K562 (cell line): ENCODE results near the gene RINT1. TPM values are rescaled to one million over a fixed set of nuclear protein-coding genes. Genes with fewer than 3 reads are reported as not detected.
A peak's percentile ranks its signal among the peaks of the same experiment; 100 is the strongest.

Experiments
- EP300 ChIP-seq: IDR thresholded peaks from 2 replicates; pipeline ENCODE4 v1.6.1; 2012; ENCODE audit warnings: low read length, improper control_type of control experiment
- HCFC1 ChIP-seq: IDR thresholded peaks from 2 replicates; pipeline ENCODE4 v1.6.1; 2012; ENCODE audit warnings: low read depth, low read length, improper control_type of control experiment
- NBN ChIP-seq: fragments of 450-650 bp; IDR thresholded peaks from 2 replicates; pipeline ENCODE4 v1.6.1; 2016; ENCODE audit warnings: low read depth, mild to moderate bottlenecking
- POLR2H ChIP-seq: IDR thresholded peaks from 2 replicates; pipeline ENCODE4 v1.6.1; 2016; ENCODE audit warnings: missing genetic modification characterization, low read depth, mild to moderate bottlenecking, control low read depth, missing compliant biosample characterization, moderate library complexity
- RBBP5 ChIP-seq: fragments of 200-600 bp; sonication (generic); IDR thresholded peaks from 2 replicates; pipeline ENCODE4 v1.6.1; 2012; ENCODE audit warnings: borderline replicate concordance, mild to moderate bottlenecking, low read length, control low read depth, inconsistent platforms; ENCODE audit not compliant: insufficient read depth, poor library complexity, severe bottlenecking
- ZBTB33 ChIP-seq: sonication (generic); formaldehyde crosslinking; IDR thresholded peaks from 2 replicates; pipeline ENCODE4 v1.8.1; 2023; ENCODE audit warnings: mild to moderate bottlenecking, missing genetic modification reagents
- ZNF274 ChIP-seq: IDR thresholded peaks from 2 replicates; pipeline ENCODE4 v1.6.1; 2011; ENCODE audit warnings: low read depth, mild to moderate bottlenecking, low read length, moderate library complexity, borderline replicate concordance
- ZNF408 ChIP-seq: fragments of 250-450 bp; sonication (Bioruptor Pico); IDR thresholded peaks from 2 replicates; pipeline ENCODE4 v1.4.0; 2020; ENCODE audit warnings: low read depth, mild to moderate bottlenecking, moderate library complexity
- ZNF766 ChIP-seq: fragments of 200-800 bp; sonication (Bioruptor generic); conservative IDR thresholded peaks from 2 replicates; pipeline ENCODE4 v1.6.1; 2016; ENCODE audit warnings: missing genetic modification characterization, missing compliant biosample characterization
- polyA plus RNA-seq, 8 experiments: library from polyadenylated mRNA; depleted of rRNA in 4 of 8; stranded (reverse) in 5 of 8; unstranded in 3 of 8; fragments of >200 nt; fragmentation: Nextera tagmentation in 2 of 8; fragmentation: Illumina TruSeq in 1 of 8; extraction: Ambion mirVana in 2 of 8; extraction: Trizol in 1 of 8; gene quantifications; 2 replicates each; pipeline versions ENCODE4 v1.2.1 to v1.2.3, GENCODE V29; 2011 to 2014; ENCODE audit warnings: inconsistent platforms in 1 of 8, missing spikeins in 1 of 8
- total RNA-seq, 7 experiments: library from RNA; depleted of rRNA in 6 of 7; stranded (reverse); fragments of >200 nt in 6 of 7; fragmentation: Illumina TruSeq in 2 of 7; extraction: Trizol in 2 of 7; gene quantifications; 2 replicates each; pipeline versions ENCODE4 v1.2.1 to v1.2.3, GENCODE V29; 2011 to 2021; ENCODE audit warnings: low replicate concordance in 1 of 7
- TF ChIP-seq, protein P1 (sequence below), 3 experiments: fragments of 200-800 bp in 1 of 3; fragments of 250-450 bp in 1 of 3; fragments of 450-650 bp in 1 of 3; sonication (Bioruptor Pico) in 1 of 3; sonication (Bioruptor generic) in 1 of 3; formaldehyde crosslinking in 1 of 3; IDR thresholded peaks; 2 replicates each; pipeline versions ENCODE4 v1.6.1 to v1.8.0; 2016 to 2022; ENCODE audit warnings: mild to moderate bottlenecking in 2 of 3, missing genetic modification characterization in 2 of 3, missing compliant biosample characterization in 1 of 3, moderate library complexity in 1 of 3
- TF ChIP-seq, protein P2 (sequence below): fragments of 450-650 bp; IDR thresholded peaks from 2 replicates; pipeline ENCODE4 v1.6.1; 2016; ENCODE audit warnings: missing biosample characterization, missing genetic modification characterization
- TF ChIP-seq, protein P3 (sequence below): fragments of 250-450 bp; sonication (Bioruptor Pico); IDR thresholded peaks from 2 replicates; pipeline ENCODE4 v1.5.0; 2021; ENCODE audit warnings: mild to moderate bottlenecking, moderate library complexity

RINT1 gene
- total and polyA plus RNA-seq, 9 of the 15 experiments (the other 6 are each of a cell fraction or from before 2014, with no cell fraction given): 21.3 to 74.3 (median 27.4) TPM

GRCh38 chr7:105487579-105488571, 44.1 kb upstream of the RINT1 start (continued):
- TF ChIP-seq, protein P1, sequence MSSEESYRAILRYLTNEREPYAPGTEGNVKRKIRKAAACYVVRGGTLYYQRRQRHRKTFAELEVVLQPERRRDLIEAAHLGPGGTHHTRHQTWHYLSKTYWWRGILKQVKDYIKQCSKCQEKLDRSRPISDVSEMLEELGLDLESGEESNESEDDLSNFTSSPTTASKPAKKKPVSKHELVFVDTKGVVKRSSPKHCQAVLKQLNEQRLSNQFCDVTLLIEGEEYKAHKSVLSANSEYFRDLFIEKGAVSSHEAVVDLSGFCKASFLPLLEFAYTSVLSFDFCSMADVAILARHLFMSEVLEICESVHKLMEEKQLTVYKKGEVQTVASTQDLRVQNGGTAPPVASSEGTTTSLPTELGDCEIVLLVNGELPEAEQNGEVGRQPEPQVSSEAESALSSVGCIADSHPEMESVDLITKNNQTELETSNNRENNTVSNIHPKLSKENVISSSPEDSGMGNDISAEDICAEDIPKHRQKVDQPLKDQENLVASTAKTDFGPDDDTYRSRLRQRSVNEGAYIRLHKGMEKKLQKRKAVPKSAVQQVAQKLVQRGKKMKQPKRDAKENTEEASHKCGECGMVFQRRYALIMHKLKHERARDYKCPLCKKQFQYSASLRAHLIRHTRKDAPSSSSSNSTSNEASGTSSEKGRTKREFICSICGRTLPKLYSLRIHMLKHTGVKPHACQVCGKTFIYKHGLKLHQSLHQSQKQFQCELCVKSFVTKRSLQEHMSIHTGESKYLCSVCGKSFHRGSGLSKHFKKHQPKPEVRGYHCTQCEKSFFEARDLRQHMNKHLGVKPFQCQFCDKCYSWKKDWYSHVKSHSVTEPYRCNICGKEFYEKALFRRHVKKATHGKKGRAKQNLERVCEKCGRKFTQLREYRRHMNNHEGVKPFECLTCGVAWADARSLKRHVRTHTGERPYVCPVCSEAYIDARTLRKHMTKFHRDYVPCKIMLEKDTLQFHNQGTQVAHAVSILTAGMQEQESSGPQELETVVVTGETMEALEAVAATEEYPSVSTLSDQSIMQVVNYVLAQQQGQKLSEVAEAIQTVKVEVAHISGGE (CRISPR knock-in tag; IDR thresholded peaks at IDR 0.05): peak in 1 of 3 experiments; percentile 25; a peak in 1 of 6 replicates
- TF ChIP-seq HCFC1: 0 out of 2 replicates have a peak, but pooled peaks have one; percentile 8
- peak; percentile 79 for TF ChIP-seq EP300
- TF ChIP-seq NBN: no peak; the same call in 1 of the 2 replicates
- TF ChIP-seq ZBTB33: peak; percentile 58; the same call in 1 of the 2 replicates
- no peak for TF ChIP-seq RBBP5
- TF ChIP-seq, protein P2, sequence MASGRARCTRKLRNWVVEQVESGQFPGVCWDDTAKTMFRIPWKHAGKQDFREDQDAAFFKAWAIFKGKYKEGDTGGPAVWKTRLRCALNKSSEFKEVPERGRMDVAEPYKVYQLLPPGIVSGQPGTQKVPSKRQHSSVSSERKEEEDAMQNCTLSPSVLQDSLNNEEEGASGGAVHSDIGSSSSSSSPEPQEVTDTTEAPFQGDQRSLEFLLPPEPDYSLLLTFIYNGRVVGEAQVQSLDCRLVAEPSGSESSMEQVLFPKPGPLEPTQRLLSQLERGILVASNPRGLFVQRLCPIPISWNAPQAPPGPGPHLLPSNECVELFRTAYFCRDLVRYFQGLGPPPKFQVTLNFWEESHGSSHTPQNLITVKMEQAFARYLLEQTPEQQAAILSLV (tag): no peak
- TF ChIP-seq ZNF274: no peak
- peak; percentile 70 for TF ChIP-seq ZNF766 (CRISPR knock-in tag)
- TF ChIP-seq, protein P3, sequence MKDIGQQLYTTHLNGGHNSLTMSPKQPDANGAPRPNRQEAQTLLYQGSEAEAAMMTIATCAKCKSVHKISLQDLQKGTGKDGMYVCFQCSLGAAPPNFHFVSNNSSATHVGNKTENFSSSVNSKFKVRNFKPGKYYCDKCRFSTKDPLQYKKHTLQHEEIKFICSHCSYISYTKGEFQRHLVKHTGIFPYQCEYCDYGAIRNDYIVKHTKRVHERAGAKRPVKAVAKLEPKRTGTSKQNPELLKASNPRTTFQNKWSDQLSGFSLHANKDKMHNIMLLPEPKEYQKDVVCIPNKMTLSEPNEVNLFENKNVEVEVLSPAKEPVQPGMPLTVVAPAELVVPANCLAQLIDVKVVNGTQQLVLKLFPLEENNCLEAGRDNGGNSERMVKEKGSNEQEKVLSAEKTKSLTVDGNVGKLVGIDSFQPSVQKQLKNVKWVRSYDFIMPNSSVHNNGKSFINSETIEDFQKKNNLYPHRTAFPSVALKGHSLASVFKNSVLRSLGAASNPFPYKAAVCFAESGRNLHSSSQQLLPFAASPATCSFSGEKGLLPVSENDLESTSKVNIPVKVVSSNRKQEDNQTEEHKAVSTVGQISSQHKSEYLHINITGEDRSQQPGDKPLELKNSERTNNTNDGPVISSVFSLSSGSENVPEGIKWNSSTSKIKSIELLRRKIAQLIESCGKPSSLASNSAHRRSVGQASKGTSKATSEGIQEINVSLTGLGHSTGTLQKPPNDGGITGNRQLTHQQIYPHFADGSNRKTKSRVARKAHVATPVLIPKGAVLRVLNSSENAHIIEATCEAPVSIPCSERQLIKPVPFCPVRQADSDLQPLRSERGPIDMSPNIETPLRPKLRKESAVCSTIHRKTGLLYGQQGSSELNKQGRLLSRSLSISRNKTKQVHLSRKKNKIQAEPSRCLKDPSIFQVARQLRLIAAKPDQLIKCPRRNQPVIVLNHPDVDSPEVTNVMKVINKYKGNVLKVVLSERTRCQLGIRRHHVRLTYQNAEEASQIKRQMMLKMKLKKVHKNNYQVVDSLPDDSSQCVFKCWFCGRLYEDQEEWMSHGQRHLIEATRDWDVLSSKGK: no peak
- TF ChIP-seq POLR2H: no peak
- no peak for TF ChIP-seq ZNF408
